K562 (cell line): ENCODE data around the gene KRTAP12-2. TPM values are rescaled to one million over a fixed set of nuclear protein-coding genes. Genes with fewer than 3 reads are reported as not detected.

Experiments
- ATAC-seq: fragments of 200-7000 bp; cut with Tn5 transposase; 3 replicates; pipeline ENCODE4 v1.9.1; 2020; ENCODE audit warnings: moderate library complexity
- BruUV-seq: library from RNA; stranded (reverse); fragments of 400-500 nt; replicated peaks from 2 replicates; lab custom pipeline; 2021; lab: Mats Ljungman, UMichigan
- CTCF ChIA-PET: fragments of 300-600 bp; formaldehyde crosslinking; extraction: SDS; loops from one replicate; lab custom pipeline; 2021; ENCODE audit warnings: low intra/inter-chr PET ratio; lab: Yijun Ruan, JAX
- POLR2A ChIA-PET: fragments of 300-600, 350-650 bp; sonication (Branson Sonifier 250); formaldehyde crosslinking; extraction: SDS; loops from one replicate; lab custom pipeline; 2021; ENCODE audit warnings: antibody characterized with exemption, inconsistent platforms; lab: Yijun Ruan, JAX
- DNase-seq, 4 experiments: peaks; one replicate each; pipeline versions ENCODE4 v3.0.0 to v3.0.0-alpha.2; 2011 to 2018; ENCODE audit warnings: low spot score in 3 of 4, mixed read lengths in 3 of 4; ENCODE audit errors: extremely low read depth in 1 of 4
- FAIRE-seq: peaks from 2 replicates; lab custom pipeline; 2011; peaks lifted over from hg19 to GRCh38; lab: Jason Lieb, UNC
- H2AFZ ChIP-seq: 2 replicates; pipeline ENCODE4 v1.6.0; 2011; ENCODE audit warnings: low read depth, low read length, control low read depth, inconsistent platforms
- H3K27ac ChIP-seq: fragments of 200-600 bp; 3 replicates; pipeline ENCODE4 v1.8.0; 2011; ENCODE audit warnings: low read depth, mild to moderate bottlenecking, control low read depth, inconsistent platforms, low read length, moderate library complexity, mixed read lengths; ENCODE audit errors: extremely low read depth
- H3K27me3 ChIP-seq, 2 experiments: fragments of 300-600 bp in 1 of 2; 2 replicates in 1 of 2; 3 replicates in 1 of 2; pipeline versions ENCODE4 v1.6.0 to v1.8.0; 2011; ENCODE audit warnings: inconsistent platforms in 2 of 2, low read length in 2 of 2, mild to moderate bottlenecking in 1 of 2, mixed read lengths in 1 of 2, moderate library complexity in 1 of 2; ENCODE audit not compliant: control insufficient read depth in 2 of 2, insufficient read depth in 2 of 2
- H3K36me3 ChIP-seq: fragments of 300-600 bp; 3 replicates; pipeline ENCODE4 v1.8.0; 2011; ENCODE audit warnings: mild to moderate bottlenecking, low read length, inconsistent platforms; ENCODE audit not compliant: control insufficient read depth, insufficient read depth
- H3K4me1 ChIP-seq, 2 experiments: fragments of 200-600 bp in 1 of 2; replicated peaks in 1 of 2; 2 replicates in 1 of 2; 3 replicates in 1 of 2; pipeline versions ENCODE4 v1.5.1 to v1.8.0; 2011; ENCODE audit warnings: inconsistent platforms in 2 of 2, low read length in 2 of 2, mild to moderate bottlenecking in 1 of 2, mixed read lengths in 1 of 2, moderate library complexity in 1 of 2; ENCODE audit not compliant: control insufficient read depth in 2 of 2, insufficient read depth in 2 of 2
- H3K4me2 ChIP-seq: 2 replicates; pipeline ENCODE4 v1.6.1; 2011; ENCODE audit warnings: low read length, control low read depth, inconsistent platforms, mixed read lengths; ENCODE audit not compliant: insufficient read depth
- H3K4me3 ChIP-seq: fragments of 200-600 bp; sonication (generic), shearing (Covaris generic); 2 replicates; pipeline ENCODE4 v1.5.1; 2016; ENCODE audit warnings: control low read depth, inconsistent platforms
- H3K79me2 ChIP-seq: fragments of 200-600 bp; 3 replicates; pipeline ENCODE4 v1.8.0; 2011; ENCODE audit warnings: low read length, inconsistent platforms; ENCODE audit not compliant: control insufficient read depth, insufficient read depth
- H3K9ac ChIP-seq, 2 experiments: 2 replicates each; pipeline versions ENCODE4 v1.6.0 to v1.6.1; 2011; ENCODE audit warnings: low read depth in 2 of 2, low read length in 2 of 2, control low read depth in 1 of 2, inconsistent platforms in 1 of 2, mild to moderate bottlenecking in 1 of 2, mixed read lengths in 1 of 2; ENCODE audit not compliant: insufficient read depth in 1 of 2
- H3K9me1 ChIP-seq: one replicate; pipeline ENCODE4 v1.6.0; 2011; ENCODE audit warnings: inconsistent platforms, mild to moderate bottlenecking, low read length, moderate library complexity; ENCODE audit not compliant: control insufficient read depth, insufficient read depth
- H3K9me3 ChIP-seq: replicated peaks from 2 replicates; pipeline ENCODE4 v1.5.1; 2011; ENCODE audit warnings: low read depth, low read length, inconsistent platforms; ENCODE audit not compliant: control insufficient read depth, insufficient read depth
- H4K20me1 ChIP-seq: replicated peaks from 2 replicates; pipeline ENCODE4 v1.6.1; 2011; ENCODE audit warnings: low read length, inconsistent platforms, mixed read lengths; ENCODE audit not compliant: control insufficient read depth, insufficient read depth
- E2F6 ChIP-seq, 2 experiments: IDR thresholded peaks; 2 replicates each; pipeline ENCODE4 v1.6.1; 2011; ENCODE audit warnings: borderline replicate concordance in 1 of 2, control low read depth in 1 of 2, low read depth in 1 of 2, low read length in 1 of 2, mild to moderate bottlenecking in 1 of 2, mixed read lengths in 1 of 2, moderate library complexity in 1 of 2; ENCODE audit not compliant: insufficient read depth in 1 of 2, insufficient read length in 1 of 2, poor library complexity in 1 of 2, severe bottlenecking in 1 of 2; ENCODE audit errors: extremely low read depth in 1 of 2
- E2F8 ChIP-seq: fragments of 450-650 bp; IDR thresholded peaks from 2 replicates; pipeline ENCODE4 v1.7.1; 2018; ENCODE audit warnings: mild to moderate bottlenecking, low read depth; ENCODE audit not compliant: partially characterized antibody
- ETV1 ChIP-seq: fragments of 450-650 bp; conservative IDR thresholded peaks from 2 replicates; pipeline ENCODE4 v1.6.1; 2016; ENCODE audit warnings: missing genetic modification characterization, control low read depth, low read depth, missing compliant biosample characterization
- FIP1L1 ChIP-seq: fragments of 200-400 bp; formaldehyde crosslinking; IDR thresholded peaks from 2 replicates; pipeline ENCODE4 v1.6.1; 2018; ENCODE audit warnings: mild to moderate bottlenecking, low read depth, low read length; ENCODE audit not compliant: poor library complexity, severe bottlenecking
- HOMEZ ChIP-seq: fragments of 250-450 bp; sonication (Bioruptor Pico); IDR thresholded peaks from 2 replicates; pipeline ENCODE4 v1.4.0; 2020; ENCODE audit warnings: mild to moderate bottlenecking, moderate library complexity
- MAFF ChIP-seq: IDR thresholded peaks from 2 replicates; pipeline ENCODE4 v1.6.1; 2012; ENCODE audit warnings: low read length, improper control_type of control experiment
- MAFG ChIP-seq: fragments of 450-650 bp; conservative IDR thresholded peaks from 2 replicates; pipeline ENCODE4 v1.6.1; 2016; ENCODE audit warnings: missing genetic modification characterization, missing compliant biosample characterization
- MAZ ChIP-seq, 2 experiments: fragments of 450-650 bp in 1 of 2; sonication (generic) in 1 of 2; formaldehyde crosslinking; IDR thresholded peaks in 1 of 2; conservative IDR thresholded peaks in 1 of 2; 2 replicates each; pipeline versions ENCODE4 v1.4.0 to v1.5.0; 2020; ENCODE audit warnings: mild to moderate bottlenecking in 1 of 2, missing genetic modification reagents in 1 of 2
- NR2C2 ChIP-seq, 2 experiments: fragments of 200-800 bp in 1 of 2; sonication (Bioruptor generic) in 1 of 2; sonication (generic) in 1 of 2; formaldehyde crosslinking in 1 of 2; IDR thresholded peaks; 2 replicates each; pipeline versions ENCODE4 v1.6.1 to v1.8.0; 2016 to 2022; ENCODE audit warnings: mild to moderate bottlenecking in 1 of 2, missing compliant biosample characterization in 1 of 2, missing genetic modification characterization in 1 of 2, missing genetic modification reagents in 1 of 2
- PURB ChIP-seq: sonication (generic); formaldehyde crosslinking; IDR thresholded peaks from 2 replicates; pipeline ENCODE4 v1.9.0; 2021; ENCODE audit warnings: low read depth, mild to moderate bottlenecking, missing genetic modification reagents
- RNF2 ChIP-seq: sonication (generic); IDR thresholded peaks from 2 replicates; pipeline ENCODE4 v1.6.1; 2016
- TAF1 ChIP-seq: IDR thresholded peaks from 2 replicates; pipeline ENCODE4 v1.6.1; 2011; ENCODE audit warnings: mild to moderate bottlenecking, low read length, moderate library complexity; ENCODE audit not compliant: insufficient read depth, control insufficient read depth, severe bottlenecking; ENCODE audit errors: extremely low read depth
- WHSC1 ChIP-seq: IDR thresholded peaks from one replicate; pipeline ENCODE4 v1.6.1; 2012; ENCODE audit warnings: low read length, control low read depth, inconsistent platforms
- ZNF263 ChIP-seq: sonication (generic); formaldehyde crosslinking; IDR thresholded peaks from 2 replicates; pipeline ENCODE4 v1.8.0; 2022; ENCODE audit warnings: mild to moderate bottlenecking, missing genetic modification reagents, borderline replicate concordance
- ZNF511 ChIP-seq: sonication (generic); formaldehyde crosslinking; IDR thresholded peaks from 2 replicates; pipeline ENCODE4 v1.8.0; 2022; ENCODE audit warnings: mild to moderate bottlenecking, missing genetic modification reagents
- WGBS: fragments of 100-300 bp; shearing (Covaris generic); methylation state at CpG from one replicate; pipeline ENCODE4 v1.1.6; 2016; ENCODE audit warnings: low coverage, mixed read lengths; ENCODE audit not compliant: insufficient coverage; ENCODE audit errors: missing lambda C conversion rate; 5-methylcytosine and 5-hydroxymethylcytosine counted together
- in situ Hi-C: fragments of 300-500 bp; cut with MboI; formaldehyde crosslinking; loops from 4 replicates; pipeline ENCODE4 v1.15.0; 2018; ENCODE audit warnings: inconsistent platforms, mixed read lengths
- intact Hi-C: fragments of 100-400 bp; cut with micrococcal nuclease; formaldehyde crosslinking; loops from 2 replicates; pipeline ENCODE4 v1.14.2; 2022
- polyA plus RNA-seq, 8 experiments: library from polyadenylated mRNA; depleted of rRNA in 4 of 8; stranded (reverse) in 5 of 8; unstranded in 3 of 8; fragments of >200 nt; fragmentation: Nextera tagmentation in 2 of 8; fragmentation: Illumina TruSeq in 1 of 8; extraction: Ambion mirVana in 2 of 8; extraction: Trizol in 1 of 8; gene quantifications; 2 replicates each; pipeline versions ENCODE4 v1.2.1 to v1.2.3, GENCODE V29; 2011 to 2014; ENCODE audit warnings: inconsistent platforms in 1 of 8, missing spikeins in 1 of 8
- total RNA-seq, 7 experiments: library from RNA; depleted of rRNA in 6 of 7; stranded (reverse); fragments of >200 nt in 6 of 7; fragmentation: Illumina TruSeq in 2 of 7; extraction: Trizol in 2 of 7; gene quantifications; 2 replicates each; pipeline versions ENCODE4 v1.2.1 to v1.2.3, GENCODE V29; 2011 to 2021; ENCODE audit warnings: low replicate concordance in 1 of 7

The KRTAP12-2 gene
- total and polyA plus RNA-seq, 9 of the 15 experiments (the other 6 are each of a cell fraction or from before 2014, with no cell fraction given): not detected

GRCh38 chr21:44653123-44653522 lies 13.6 kb downstream of the KRTAP12-2 start:
- FAIRE-seq (no peak), ATAC-seq (peak; percentile 59), DNase-seq (peak; percentile 9 to 43 (median 29))
- CTCF ChIA-PET: no interaction called here
- no peaks in the 10 kb centered on the region for H3K79me2 ChIP-seq
- H3K27me3 ChIP-seq: peaks cover 13 to 62% of the 10 kb centered on the region in 2 experiments; a peak in 4 of 5 replicates
- in situ Hi-C loops (no loop called here), intact Hi-C loops (no loop called here)
- no peak overlapping the region for H2AFZ ChIP-seq
- POLR2A ChIA-PET: interaction anchor here (0.6 to 0.8 kb wide), 2 partner anchors 11 to 73 kb away, joined by 3 to 4 read pairs; no protein-coding TSS in a partner anchor
- no peak overlapping the region for H3K9ac ChIP-seq
- no peak overlapping the region for H3K4me3 ChIP-seq
- no peak overlapping the region for H3K4me2 ChIP-seq
- H4K20me1 ChIP-seq: no peaks in the 10 kb centered on the region
- H3K4me1 ChIP-seq: peaks cover 0 to 8% of the 10 kb centered on the region in 2 experiments; a peak in 2 of 5 replicates
- WGBS: 0% methylated on average over 14 of the region's 14 CpGs
- H3K27ac ChIP-seq: no peak overlapping the region
- H3K9me1 ChIP-seq: no peaks in the 10 kb centered on the region
- H3K36me3 ChIP-seq: no peaks in the 10 kb centered on the region
- no peaks in the 10 kb centered on the region for H3K9me3 ChIP-seq
- BruUV-seq: no TSS peak
- TF ChIP-seq MAZ (CRISPR knock-in tag; conservative IDR thresholded peaks at IDR 0.05 in 1 of 2, IDR thresholded peaks at IDR 0.05 in 1 of 2): 0 out of 4 replicates have a peak, but pooled peaks of 1 of the 2 experiments have one; percentile 23
- TF ChIP-seq PURB (CRISPR knock-in tag): no peak
- TF ChIP-seq ZNF511: no peak
- peak; percentile 29; the same call in 1 of the 2 replicates for TF ChIP-seq ETV1 (tag)
- TF ChIP-seq MAFF: no peak
- TF ChIP-seq TAF1: no peak
- TF ChIP-seq FIP1L1: no peak
- TF ChIP-seq NR2C2 (CRISPR knock-in tag; IDR thresholded peaks at IDR 0.05): no peak
- TF ChIP-seq NR2C2 (tag; IDR thresholded peaks at IDR 0.05): peak; percentile 77
- TF ChIP-seq MAFG (tag): no peak
- TF ChIP-seq WHSC1: no peak
- TF ChIP-seq ZNF263 (CRISPR knock-in tag): no peak
- TF ChIP-seq E2F8: peak; percentile 60
- no peak for TF ChIP-seq RNF2
- peak in 1 of 2 experiments; percentile 86 for TF ChIP-seq E2F6 (IDR thresholded peaks at IDR 0.05; ENCODE audit: borderline replicate concordance in 1 of 2, extremely low read depth in 1 of 2, insufficient read depth in 1 of 2, insufficient read length in 1 of 2, low read depth in 1 of 2, low read length in 1 of 2, poor library complexity in 1 of 2, severe bottlenecking in 1 of 2)
- TF ChIP-seq HOMEZ (CRISPR knock-in tag): no peak
